Heart right ventricle (tissue), 16 donors: ENCODE data around the gene KLHL29. TPM values are rescaled to one million over a fixed set of nuclear protein-coding genes. Genes with fewer than 3 reads are reported as not detected.

Experiments
- ATAC-seq, 8 donors: fragments of 200-7000 bp; cut with Tn5 transposase; one replicate each; pipeline ENCODE4 v1.9.1; 2020; ENCODE audit warnings: mild to moderate bottlenecking in 8 of 8, moderate library complexity in 8 of 8, moderate number of reproducible peaks in 1 of 8
- DNase-seq, 2 donors: peaks; one replicate each; pipeline ENCODE4 v3.0.0-alpha.2; 2020
- H3K27ac ChIP-seq, 10 donors: fragments of 200-600 bp; sonication (generic) in 2 of 10; one replicate each; pipeline versions ENCODE4 v1.5.0 to v1.8.0; 2020 to 2022; ENCODE audit warnings: mild to moderate bottlenecking in 3 of 10
- H3K27me3 ChIP-seq, 7 donors: fragments of 200-600 bp; one replicate each; pipeline ENCODE4 v1.8.0; 2021 to 2022; ENCODE audit warnings: mild to moderate bottlenecking in 2 of 7
- H3K36me3 ChIP-seq, 9 donors: fragments of 200-600 bp; sonication (generic) in 1 of 9; one replicate each; pipeline versions ENCODE4 v1.5.0 to v1.8.0; 2020 to 2022; ENCODE audit warnings: mild to moderate bottlenecking in 2 of 9
- H3K4me1 ChIP-seq, 9 donors: fragments of 200-600 bp; sonication (generic) in 1 of 9; one replicate each; pipeline versions ENCODE4 v1.5.0 to v1.8.0; 2020 to 2022; ENCODE audit warnings: mild to moderate bottlenecking in 4 of 9
- H3K4me3 ChIP-seq, 10 donors: fragments of 200-600 bp; sonication (generic) in 2 of 10; one replicate each; pipeline versions ENCODE4 v1.5.0 to v1.8.0; 2020 to 2022; ENCODE audit warnings: mild to moderate bottlenecking in 7 of 10, moderate library complexity in 2 of 10
- H3K9me3 ChIP-seq, 11 donors: fragments of 200-600 bp in 10 of 11; sonication (generic) in 2 of 11; one replicate each; pipeline versions ENCODE4 v1.5.0 to v1.8.0; 2013 to 2022; ENCODE audit warnings: mild to moderate bottlenecking in 2 of 11, control low read depth in 1 of 11, moderate library complexity in 1 of 11
- WGBS, 2 donors: extraction: QIAGEN DNeasy Blood & Tissue Kit; methylation state at CpG; one replicate each; pipeline ENCODE4 v1.1.7; 2013; ENCODE audit warnings: inconsistent platforms in 1 of 2; 5-methylcytosine and 5-hydroxymethylcytosine counted together
- intact Hi-C, 10 donors: fragments of 100-400 bp; cut with DNase I; formaldehyde crosslinking; loops; one replicate each; pipeline versions ENCODE4 v1.11.1 to v1.14.2; 2022
- polyA plus RNA-seq, 2 donors: library from polyadenylated mRNA; stranded (reverse); fragments of 200-250 nt; gene quantifications; one replicate each; pipeline ENCODE4 v1.2.3, GENCODE V29; 2013
- total RNA-seq, 10 donors: library from RNA; stranded (reverse); fragmentation: NEBNext Ultra II Directional in 3 of 10; extraction: Animal tissue kit (Norgen Biotek cat#: 25700) in 3 of 10; gene quantifications; one replicate each; pipeline versions ENCODE4 v1.2.1 to v1.2.4, GENCODE V29; 2021 to 2023
- TF ChIP-seq, protein P1 (sequence below), 9 donors: fragments of 200-600 bp; sonication (generic) in 2 of 9; IDR thresholded peaks; one replicate each; pipeline versions ENCODE4 v1.5.0 to v1.8.0; 2021 to 2022; ENCODE audit warnings: antibody characterized with exemption in 9 of 9, mild to moderate bottlenecking in 5 of 9, moderate library complexity in 1 of 9
- donor health status: Arrhythmogenic right ventricular cardiomyopathy.
- donor health status: ischemic (EF 13 %, LVEDD 7.1; RV severe dilation, severe dysfunction).
- donor health status: healthy with polysubstance abuse.
- donor health status: DM: no; HTN: yes; CAD: no.
- donor health status: DM: no; HTN: no; CAD: no.
- donor health status: ischemic (EF 25% LVEDD 6.9; RV normal size, moderate dysfunction).
- donor health status: ischemic (EF 25% LVEDD 5.7; RV mildly dilated, moderate dysfunction).
- donor health status: healthy.
- donor health status: DM: yes; HTN: yes; CAD: no.
- donor health status: Ischemic cardiomyopathy.
- donor health status: ischemic (EF 35%, LVEDD 5.7; RV mildly dilated, moderate dysfunction).
- donor health status: nonischemic (EF 11% LVEDD 7.7; RV severe dilation, severe dysfunction).
- donor health status: DM: yes; HTN: yes; CAD: no.
- donor health status: PGD.
- donor health status: ischemic (EF 29% LVEDD 5.4; RV normal size, mild dysfunction).
- donor health status: nonischemic (EF 23%, LVEDD 6.1; RV moderate dilation, normal function).

The KLHL29 gene
- total and polyA plus RNA-seq, 12 donors, result 0.71 to 1.5 (median 1.0) TPM

DNA sequence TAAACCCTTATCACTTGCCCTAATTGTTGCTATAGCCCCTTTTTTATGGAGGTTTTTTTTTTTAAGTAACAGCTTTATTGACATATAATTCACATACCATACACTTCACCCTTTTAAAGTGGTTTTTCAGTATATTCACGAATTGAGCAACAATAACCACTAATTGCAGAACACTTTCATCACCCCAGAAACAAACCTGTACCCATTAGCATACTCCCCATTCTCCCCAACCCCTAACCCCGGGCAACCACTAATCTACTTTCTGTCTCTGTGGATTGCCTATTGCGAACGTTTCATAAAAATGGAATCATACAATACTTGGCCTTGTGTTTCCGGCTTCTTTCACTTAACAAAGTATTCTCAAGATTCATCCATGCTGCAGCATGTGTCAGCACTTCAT is 328.4 kb downstream of the KLHL29 start:
- H3K4me1 ChIP-seq, result peaks cover 0 to 14% (median 0%) of the 10 kb centered on the region in 9 donors
- no peaks in the 10 kb centered on the region for H3K9me3 ChIP-seq
- intact Hi-C loops, result no loop called here
- no peak overlapping the region for H3K27ac ChIP-seq
- WGBS, 2 donors, result 92 to 93% methylated on average over 5 of the region's 5 CpGs
- DNase-seq, result no peak
- TF ChIP-seq, protein P1, sequence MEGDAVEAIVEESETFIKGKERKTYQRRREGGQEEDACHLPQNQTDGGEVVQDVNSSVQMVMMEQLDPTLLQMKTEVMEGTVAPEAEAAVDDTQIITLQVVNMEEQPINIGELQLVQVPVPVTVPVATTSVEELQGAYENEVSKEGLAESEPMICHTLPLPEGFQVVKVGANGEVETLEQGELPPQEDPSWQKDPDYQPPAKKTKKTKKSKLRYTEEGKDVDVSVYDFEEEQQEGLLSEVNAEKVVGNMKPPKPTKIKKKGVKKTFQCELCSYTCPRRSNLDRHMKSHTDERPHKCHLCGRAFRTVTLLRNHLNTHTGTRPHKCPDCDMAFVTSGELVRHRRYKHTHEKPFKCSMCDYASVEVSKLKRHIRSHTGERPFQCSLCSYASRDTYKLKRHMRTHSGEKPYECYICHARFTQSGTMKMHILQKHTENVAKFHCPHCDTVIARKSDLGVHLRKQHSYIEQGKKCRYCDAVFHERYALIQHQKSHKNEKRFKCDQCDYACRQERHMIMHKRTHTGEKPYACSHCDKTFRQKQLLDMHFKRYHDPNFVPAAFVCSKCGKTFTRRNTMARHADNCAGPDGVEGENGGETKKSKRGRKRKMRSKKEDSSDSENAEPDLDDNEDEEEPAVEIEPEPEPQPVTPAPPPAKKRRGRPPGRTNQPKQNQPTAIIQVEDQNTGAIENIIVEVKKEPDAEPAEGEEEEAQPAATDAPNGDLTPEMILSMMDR (IDR thresholded peaks at IDR 0.05), result no peak
- no peak for ATAC-seq
- peaks cover 0 to 16% (median 0%) of the 10 kb centered on the region in 9 donors for H3K36me3 ChIP-seq
- H3K4me3 ChIP-seq, result no peak overlapping the region
- no peaks in the 10 kb centered on the region for H3K27me3 ChIP-seq

DNA sequence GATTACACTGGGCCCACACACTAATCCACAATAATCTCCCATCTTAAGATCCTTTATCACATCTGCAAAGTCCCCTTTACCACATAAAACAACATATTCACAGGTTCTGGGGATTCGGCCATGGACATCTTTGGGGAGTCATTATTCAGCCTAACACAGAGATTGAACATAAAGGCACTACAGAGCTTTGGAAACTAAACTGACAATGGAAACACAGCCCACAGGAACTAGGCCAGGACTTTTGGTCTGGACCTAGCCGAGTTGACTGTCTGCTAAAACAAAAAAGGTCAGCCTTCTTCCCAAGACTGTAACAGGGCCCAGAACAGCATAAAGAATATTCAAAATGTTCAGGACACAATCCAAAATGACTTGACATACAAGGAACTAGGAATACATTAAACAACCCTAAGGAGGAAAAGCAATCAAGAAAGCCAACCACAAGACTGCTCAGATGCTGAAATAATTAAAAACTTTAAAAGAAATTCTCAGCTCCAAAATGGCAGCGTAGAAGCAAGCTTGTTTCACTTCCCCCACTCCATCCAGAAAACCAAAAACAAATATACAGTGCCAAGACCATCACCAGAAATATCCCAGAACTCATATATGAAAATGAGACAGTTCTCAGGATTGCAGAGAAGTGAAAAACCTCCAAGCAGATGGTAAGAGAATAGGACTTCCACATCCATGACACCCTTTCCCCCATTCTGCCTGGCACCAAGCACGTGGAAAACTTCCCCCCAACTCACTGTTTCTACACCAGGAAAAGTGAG is 334.1 kb downstream of the KLHL29 start:
- Histone ChIP-seq H3K27ac (no peak overlapping the region), H3K4me1 (peaks cover 0 to 11% (median 4%) of the 10 kb centered on the region in 9 donors), H3K9me3 (peaks cover 0 to 26% (median 12%) of the 10 kb centered on the region in 11 donors), H3K4me3 (no peak overlapping the region), H3K27me3 (no peaks in the 10 kb centered on the region), H3K36me3 (peaks cover 0 to 16% (median 0%) of the 10 kb centered on the region in 9 donors)
- intact Hi-C loops, result no loop called here
- ATAC-seq (no peak), DNase-seq (no peak)
- TF ChIP-seq, protein P1 (IDR thresholded peaks at IDR 0.05), result no peak
- WGBS, 2 donors, result 92 to 95% methylated on average over 4 of the region's 4 CpGs

DNA sequence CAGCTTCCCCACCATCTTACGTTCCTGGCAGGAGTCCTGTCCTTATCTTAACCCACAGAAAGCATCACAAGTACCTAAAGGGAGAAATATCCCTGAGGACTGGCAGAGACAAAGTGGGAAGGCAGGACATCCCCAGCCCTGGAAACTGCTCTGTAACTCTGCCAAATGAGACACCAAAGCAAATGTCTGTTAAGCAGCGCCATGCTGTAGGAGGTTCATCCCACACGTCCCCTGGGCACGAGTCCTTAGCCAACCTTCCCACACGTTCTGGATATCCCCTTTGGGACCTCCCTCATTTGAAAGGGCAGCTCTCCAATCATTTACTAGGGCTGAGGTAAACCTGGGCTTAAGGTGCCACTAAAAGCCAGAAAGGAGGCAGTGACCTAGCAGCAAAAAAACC is 334.7 kb downstream of the KLHL29 start:
- TF ChIP-seq, protein P1 (IDR thresholded peaks at IDR 0.05), result no peak
- no peak for DNase-seq
- 70 to 80% methylated on average over 5 of the region's 5 CpGs for WGBS, 2 donors
- intact Hi-C loops, result no loop called here
- no peak overlapping the region for H3K4me3 ChIP-seq
- peaks cover 0 to 31% (median 12%) of the 10 kb centered on the region in 11 donors for H3K9me3 ChIP-seq
- no peak for ATAC-seq
- H3K27me3 ChIP-seq, result no peaks in the 10 kb centered on the region
- peaks cover 0 to 11% (median 4%) of the 10 kb centered on the region in 9 donors for H3K4me1 ChIP-seq
- peaks cover 0 to 20% (median 0%) of the 10 kb centered on the region in 9 donors for H3K36me3 ChIP-seq
- H3K27ac ChIP-seq, result no peak overlapping the region

DNA sequence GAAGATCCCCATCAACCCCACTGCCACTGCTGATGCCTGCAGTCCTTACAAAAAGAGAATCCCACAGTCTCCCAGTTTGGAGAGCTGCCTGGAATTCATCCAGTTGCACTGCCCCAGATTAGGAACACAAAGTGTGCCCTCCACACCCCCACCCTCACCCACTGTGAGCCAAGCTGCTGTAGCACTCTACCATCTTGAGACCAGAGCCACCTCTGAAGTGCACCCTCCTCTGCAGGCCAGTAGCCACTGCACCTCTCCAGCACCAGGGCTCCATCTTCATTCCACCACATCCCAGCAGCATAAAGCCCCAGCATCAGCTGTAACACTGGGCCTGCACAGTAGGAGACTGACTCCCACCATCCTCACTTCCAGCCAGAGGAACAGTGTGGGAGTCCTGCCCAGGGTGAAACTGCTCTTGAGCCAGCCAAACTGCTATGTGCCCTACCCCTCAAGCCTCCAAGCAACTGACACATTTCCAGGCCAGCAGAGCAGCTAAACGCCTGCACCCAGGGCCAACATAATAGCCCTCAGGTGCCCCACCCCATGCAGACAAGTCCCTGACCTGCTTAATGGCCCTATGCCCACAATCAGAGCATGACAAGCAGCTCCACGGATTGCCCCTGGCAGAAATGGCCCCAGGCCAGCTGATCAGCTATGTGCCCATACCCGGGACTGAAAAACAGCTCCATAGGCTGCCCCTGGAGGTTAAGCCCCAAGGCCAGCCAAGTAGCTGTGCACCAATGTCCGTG is 335.9 kb downstream of the KLHL29 start:
- Histone ChIP-seq H3K9me3 (peaks cover 0 to 42% (median 19%) of the 10 kb centered on the region in 11 donors), H3K4me1 (peaks cover 0 to 11% (median 4%) of the 10 kb centered on the region in 9 donors), H3K36me3 (peaks cover 0 to 29% (median 3%) of the 10 kb centered on the region in 9 donors), H3K4me3 (no peak overlapping the region), H3K27ac (no peak overlapping the region), H3K27me3 (no peaks in the 10 kb centered on the region)
- 73 to 81% methylated on average over 4 of the region's 4 CpGs for WGBS, 2 donors
- TF ChIP-seq, protein P1 (IDR thresholded peaks at IDR 0.05), result no peak
- ATAC-seq, result peak in 5 of 8 donors; percentile 22 to 50 (median 38)
- DNase-seq, result no peak
- intact Hi-C loops, result no loop called here
